HepG2 (cell line): ENCODE measurements around the gene ZSCAN2.
"Not testable (repeated sequence)": the region's sequence is repeated elsewhere in the genome, so short reads cannot be mapped to it uniquely, and the experiment has no call there.

Source experiments
- CTCF ChIP-seq: sonication (generic); formaldehyde crosslinking; IDR thresholded peaks from 2 replicates; pipeline ENCODE4 v1.5.0; 2020; ENCODE audit warnings: mild to moderate bottlenecking, missing genetic modification reagents, moderate library complexity
- ELF4 ChIP-seq: sonication (generic); formaldehyde crosslinking; IDR thresholded peaks from 2 replicates; pipeline ENCODE4 v1.5.0; 2020; ENCODE audit warnings: missing genetic modification reagents, mild to moderate bottlenecking, moderate library complexity, borderline replicate concordance
- NPAS2 ChIP-seq: sonication (generic); formaldehyde crosslinking; IDR thresholded peaks from 2 replicates; pipeline ENCODE4 v1.8.0; 2022; ENCODE audit warnings: mild to moderate bottlenecking, missing genetic modification reagents, borderline replicate concordance
- NR3C1 ChIP-seq: sonication (generic); formaldehyde crosslinking; IDR thresholded peaks from 2 replicates; pipeline ENCODE4 v1.4.0; 2020; ENCODE audit warnings: missing genetic modification reagents
- PLRG1 ChIP-seq: fragments of 450-650 bp; conservative IDR thresholded peaks from 2 replicates; pipeline ENCODE4 v1.6.1; 2016
- RAD21 ChIP-seq: fragments of 450-650 bp; formaldehyde crosslinking; IDR thresholded peaks from 2 replicates; pipeline ENCODE4 v1.5.0; 2020; ENCODE audit warnings: mild to moderate bottlenecking
- RBAK ChIP-seq: sonication (generic); formaldehyde crosslinking; IDR thresholded peaks from 2 replicates; pipeline ENCODE4 v1.5.1; 2020; ENCODE audit warnings: mild to moderate bottlenecking, missing genetic modification reagents
- ZNF761 ChIP-seq: sonication (generic); formaldehyde crosslinking; conservative IDR thresholded peaks from 2 replicates; pipeline ENCODE4 v1.4.0; 2020; ENCODE audit warnings: mild to moderate bottlenecking, missing genetic modification reagents
- TF ChIP-seq, protein P1 (sequence below): sonication (generic); formaldehyde crosslinking; IDR thresholded peaks from 2 replicates; pipeline ENCODE4 v1.8.0; 2022; ENCODE audit warnings: missing genetic modification reagents, mild to moderate bottlenecking, borderline replicate concordance
- TF ChIP-seq, protein P2 (sequence below): sonication (generic); formaldehyde crosslinking; IDR thresholded peaks from 2 replicates; pipeline ENCODE4 v1.8.0; 2022; ENCODE audit warnings: mild to moderate bottlenecking, missing genetic modification reagents; ENCODE audit not compliant: insufficient replicate concordance
- TF ChIP-seq, protein P3 (sequence below): IDR thresholded peaks from 2 replicates; pipeline ENCODE4 v1.6.1; 2012; ENCODE audit warnings: low read depth, low read length, improper control_type of control experiment

GRCh38 chr15:84556690-84557089, 44.1 kb upstream of the ZSCAN2 start:
- TF ChIP-seq RAD21 (CRISPR knock-in tag); ZNF761 (CRISPR knock-in tag); NR3C1; PLRG1; NPAS2 (CRISPR knock-in tag); ELF4 (CRISPR knock-in tag); CTCF (CRISPR knock-in tag); RBAK (CRISPR knock-in tag): not testable (repeated sequence)
- TF ChIP-seq, protein P1, sequence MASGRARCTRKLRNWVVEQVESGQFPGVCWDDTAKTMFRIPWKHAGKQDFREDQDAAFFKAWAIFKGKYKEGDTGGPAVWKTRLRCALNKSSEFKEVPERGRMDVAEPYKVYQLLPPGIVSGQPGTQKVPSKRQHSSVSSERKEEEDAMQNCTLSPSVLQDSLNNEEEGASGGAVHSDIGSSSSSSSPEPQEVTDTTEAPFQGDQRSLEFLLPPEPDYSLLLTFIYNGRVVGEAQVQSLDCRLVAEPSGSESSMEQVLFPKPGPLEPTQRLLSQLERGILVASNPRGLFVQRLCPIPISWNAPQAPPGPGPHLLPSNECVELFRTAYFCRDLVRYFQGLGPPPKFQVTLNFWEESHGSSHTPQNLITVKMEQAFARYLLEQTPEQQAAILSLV (CRISPR knock-in tag), result not testable (repeated sequence)
- TF ChIP-seq, protein P2, sequence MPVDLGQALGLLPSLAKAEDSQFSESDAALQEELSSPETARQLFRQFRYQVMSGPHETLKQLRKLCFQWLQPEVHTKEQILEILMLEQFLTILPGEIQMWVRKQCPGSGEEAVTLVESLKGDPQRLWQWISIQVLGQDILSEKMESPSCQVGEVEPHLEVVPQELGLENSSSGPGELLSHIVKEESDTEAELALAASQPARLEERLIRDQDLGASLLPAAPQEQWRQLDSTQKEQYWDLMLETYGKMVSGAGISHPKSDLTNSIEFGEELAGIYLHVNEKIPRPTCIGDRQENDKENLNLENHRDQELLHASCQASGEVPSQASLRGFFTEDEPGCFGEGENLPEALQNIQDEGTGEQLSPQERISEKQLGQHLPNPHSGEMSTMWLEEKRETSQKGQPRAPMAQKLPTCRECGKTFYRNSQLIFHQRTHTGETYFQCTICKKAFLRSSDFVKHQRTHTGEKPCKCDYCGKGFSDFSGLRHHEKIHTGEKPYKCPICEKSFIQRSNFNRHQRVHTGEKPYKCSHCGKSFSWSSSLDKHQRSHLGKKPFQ (CRISPR knock-in tag), result not testable (repeated sequence)
- TF ChIP-seq, protein P3, sequence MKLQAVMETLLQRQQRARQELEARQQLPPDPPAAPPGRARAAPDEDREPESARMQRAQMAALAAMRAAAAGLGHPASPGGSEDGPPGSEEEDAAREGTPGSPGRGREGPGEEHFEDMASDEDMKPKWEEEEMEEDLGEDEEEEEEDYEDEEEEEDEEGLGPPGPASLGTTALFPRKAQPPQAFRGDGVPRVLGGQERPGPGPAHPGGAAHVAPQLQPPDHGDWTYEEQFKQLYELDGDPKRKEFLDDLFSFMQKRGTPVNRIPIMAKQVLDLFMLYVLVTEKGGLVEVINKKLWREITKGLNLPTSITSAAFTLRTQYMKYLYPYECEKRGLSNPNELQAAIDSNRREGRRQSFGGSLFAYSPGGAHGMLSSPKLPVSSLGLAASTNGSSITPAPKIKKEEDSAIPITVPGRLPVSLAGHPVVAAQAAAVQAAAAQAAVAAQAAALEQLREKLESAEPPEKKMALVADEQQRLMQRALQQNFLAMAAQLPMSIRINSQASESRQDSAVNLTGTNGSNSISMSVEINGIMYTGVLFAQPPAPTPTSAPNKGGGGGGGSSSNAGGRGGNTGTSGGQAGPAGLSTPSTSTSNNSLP, result not testable (repeated sequence)
